Hematopoietic multipotent progenitor cell treated with erythropoietin and hydrocortisone succinate and interleukin-3 and kit ligand, for 4 days (in vitro differentiated cells): ENCODE measurements around the gene VSTM2B.

Experiments
- DNase-seq: peaks from one replicate; pipeline ENCODE4 v3.0.0-alpha.2; 2015

VSTM2B gene

DNA sequence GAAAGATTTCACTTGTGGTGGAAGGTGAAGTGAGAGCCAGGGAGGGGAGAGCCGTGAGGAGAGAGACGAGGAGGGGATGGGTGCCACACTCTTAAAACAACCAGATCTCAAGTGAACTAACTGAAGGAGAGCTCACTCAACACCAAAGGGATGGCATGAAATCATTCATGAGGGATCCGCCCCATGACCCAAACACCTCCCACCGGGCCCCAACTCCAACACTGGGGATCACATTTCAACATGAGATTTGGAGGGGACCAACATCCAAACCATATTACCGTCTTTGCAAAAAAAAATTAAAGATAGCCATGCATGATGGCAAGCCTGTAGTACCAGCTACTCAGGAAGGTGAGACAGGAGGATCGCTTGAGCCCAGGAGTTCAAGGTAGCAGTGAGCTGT is 45.4 kb downstream of the VSTM2B start:
- no peak for DNase-seq

DNA sequence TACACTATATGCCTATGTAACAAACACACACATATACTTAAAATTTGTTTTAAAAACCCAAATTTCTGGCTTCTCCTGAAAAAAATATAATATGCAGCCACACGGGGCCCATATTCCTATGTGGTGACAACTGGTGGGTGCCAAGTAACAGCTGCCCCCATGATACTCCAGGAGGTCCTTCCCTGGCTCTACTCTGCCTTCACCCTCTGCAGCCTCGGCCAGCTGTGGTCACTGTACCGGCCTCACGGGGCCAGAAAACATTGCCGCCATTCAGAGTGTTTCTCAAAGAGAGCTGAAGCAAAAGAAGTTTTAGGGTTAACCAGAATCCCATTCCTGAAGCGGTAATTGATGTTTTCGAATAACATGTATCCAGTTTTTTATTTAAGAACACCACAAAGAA is 47.7 kb downstream of the VSTM2B start:
- DNase-seq, result no peak

DNA sequence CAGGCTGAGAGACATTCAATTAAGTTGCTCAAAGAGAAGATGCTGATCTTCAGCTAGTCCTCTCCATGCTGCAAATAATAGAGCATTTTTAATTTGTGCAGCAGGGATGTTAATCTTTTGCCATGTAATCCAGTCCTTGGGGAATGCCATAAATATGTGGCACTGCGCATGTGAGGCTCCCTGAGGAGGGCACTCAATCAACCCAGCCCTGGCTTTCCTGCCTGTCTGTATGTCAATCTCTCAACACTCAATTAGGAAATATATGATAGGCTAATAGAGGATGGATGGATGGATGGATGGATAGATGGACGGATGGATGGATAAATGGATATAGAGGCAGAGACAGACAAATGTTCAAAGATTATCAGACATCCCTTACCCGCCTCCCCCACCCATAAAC is 48.7 kb downstream of the VSTM2B start:
- no peak for DNase-seq

DNA sequence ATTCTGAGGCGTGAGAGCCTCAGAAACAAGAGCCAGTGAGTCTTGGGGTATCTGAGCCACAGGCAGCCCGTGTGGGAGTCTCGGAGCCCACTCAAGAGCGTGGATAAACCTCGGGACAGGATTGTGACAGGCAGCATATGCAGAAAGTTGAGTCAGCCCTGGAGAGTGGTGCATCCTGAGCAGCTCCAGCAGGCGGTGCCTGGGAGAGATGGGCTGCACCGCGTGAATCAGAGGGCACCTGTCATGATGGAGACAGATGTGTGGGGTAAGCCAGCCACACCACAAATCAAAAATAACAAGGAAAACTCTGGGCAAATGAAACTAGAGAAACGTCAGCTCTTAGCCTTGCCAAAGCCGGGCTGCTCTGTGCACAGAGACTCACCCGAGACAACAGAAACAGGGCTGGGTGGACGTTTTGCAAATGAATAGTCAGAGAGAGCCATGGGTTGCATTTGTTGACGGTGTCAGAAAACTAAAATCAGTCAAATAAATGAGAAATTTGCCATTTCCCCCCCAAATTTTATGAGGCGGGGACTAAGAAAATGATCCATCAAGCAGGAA is 50.3 kb downstream of the VSTM2B start:
- DNase-seq, result no peak

DNA sequence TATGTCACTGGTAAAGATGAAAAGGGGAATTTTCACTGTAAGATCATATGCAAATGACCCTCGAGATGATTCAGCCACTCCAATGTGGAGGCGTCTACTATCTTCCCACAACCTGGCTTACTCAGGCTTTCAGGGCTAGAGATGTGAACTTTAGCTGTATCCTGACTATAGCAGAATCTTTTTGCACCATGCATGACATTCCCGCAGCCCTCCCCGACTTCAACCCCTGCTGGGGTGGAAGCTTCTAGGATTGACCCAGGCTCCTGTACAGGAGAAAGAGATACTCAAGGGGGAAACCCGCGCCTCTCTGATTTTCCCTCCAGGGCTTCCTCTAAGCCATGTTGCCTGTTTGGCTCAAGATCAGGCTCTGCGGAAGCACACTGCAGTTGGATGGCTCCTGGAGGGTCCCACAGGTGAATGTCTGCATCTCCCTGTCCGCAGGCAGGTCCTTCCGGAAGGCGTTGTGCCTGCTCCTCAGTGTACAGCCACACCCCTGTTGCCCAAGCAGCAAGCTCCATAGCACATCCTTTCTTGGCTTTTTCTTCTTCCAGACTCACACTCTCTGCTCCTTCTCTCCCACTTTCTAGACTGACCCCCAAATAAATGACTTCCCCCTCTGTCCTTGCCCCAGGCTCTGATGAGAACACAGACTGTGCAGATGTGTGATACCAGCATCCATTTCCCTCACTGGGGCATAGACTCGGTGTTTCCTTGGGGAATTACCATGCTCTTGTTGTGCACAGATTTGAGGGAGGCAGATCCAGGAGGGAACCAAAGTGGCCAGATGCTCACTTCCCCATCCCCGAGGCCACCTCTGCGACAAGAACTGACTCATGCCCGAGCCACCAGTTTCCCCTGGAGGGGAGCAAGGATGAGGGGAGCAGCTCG is 51.2 kb downstream of the VSTM2B start:
- no peak for DNase-seq

DNA sequence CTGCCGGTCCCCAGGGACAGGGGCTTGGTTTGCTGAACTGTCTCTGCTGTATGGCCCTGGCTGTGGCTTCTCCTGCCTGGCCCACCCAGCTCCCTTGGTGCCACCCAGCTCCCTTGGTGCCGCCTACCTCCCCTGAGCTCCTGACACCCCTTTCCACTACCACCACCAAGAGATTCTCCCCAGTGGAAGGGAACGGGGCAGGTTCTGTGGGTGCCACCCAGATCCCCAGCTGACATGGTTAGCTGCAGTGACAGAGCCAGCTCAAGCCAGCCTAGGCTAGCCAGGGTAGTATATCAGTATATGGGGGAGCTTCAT is 51.8 kb downstream of the VSTM2B start:
- no peak for DNase-seq

DNA sequence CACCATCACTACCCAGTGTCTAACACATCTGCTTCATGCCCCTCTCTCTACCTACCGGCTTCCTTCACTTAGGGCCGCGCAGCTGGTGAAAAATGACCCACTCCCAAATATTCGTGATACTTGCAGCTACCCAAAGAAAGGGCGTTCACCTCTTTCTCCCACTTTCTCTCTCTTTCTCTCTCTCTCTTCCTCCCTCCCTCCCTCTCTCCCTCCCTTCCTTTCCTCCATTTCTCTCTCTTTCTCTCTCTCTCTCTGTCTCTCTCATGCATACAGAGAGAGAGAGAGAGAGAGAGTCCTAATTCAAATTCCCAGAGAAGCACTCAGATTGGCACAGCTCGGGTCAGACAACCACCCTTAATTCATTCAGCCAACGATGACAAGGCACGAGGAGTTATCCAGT is 52.6 kb downstream of the VSTM2B start:
- DNase-seq, result no peak

DNA sequence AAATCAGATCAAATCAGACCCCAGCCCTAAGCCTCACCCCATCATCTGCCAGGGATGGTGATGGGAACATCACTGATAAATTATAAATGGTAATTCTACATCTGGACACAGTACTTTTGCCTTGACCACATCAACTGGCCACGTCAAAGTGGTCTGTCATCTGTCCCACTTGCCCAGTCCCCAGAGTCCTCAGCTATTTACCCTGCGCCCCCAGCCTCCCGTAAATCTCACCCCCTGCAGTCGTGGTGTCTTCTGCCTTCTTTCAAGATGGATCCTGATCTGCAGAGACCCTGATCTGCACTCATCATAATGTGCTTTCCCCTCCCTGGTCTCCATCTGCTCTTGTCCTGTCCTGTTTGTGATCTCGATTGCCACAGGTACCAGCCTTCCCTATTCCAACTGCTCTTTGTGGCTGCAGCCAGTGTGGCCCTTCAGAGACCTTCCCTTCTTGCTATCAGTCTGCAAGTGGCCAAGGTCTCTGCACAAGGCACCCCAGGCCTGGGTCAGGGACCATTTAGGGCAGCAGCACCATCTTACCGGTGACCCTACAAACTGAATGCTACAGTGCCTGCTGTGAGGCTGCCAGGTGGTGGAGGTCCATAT is 53.6 kb downstream of the VSTM2B start:
- no peak for DNase-seq

DNA sequence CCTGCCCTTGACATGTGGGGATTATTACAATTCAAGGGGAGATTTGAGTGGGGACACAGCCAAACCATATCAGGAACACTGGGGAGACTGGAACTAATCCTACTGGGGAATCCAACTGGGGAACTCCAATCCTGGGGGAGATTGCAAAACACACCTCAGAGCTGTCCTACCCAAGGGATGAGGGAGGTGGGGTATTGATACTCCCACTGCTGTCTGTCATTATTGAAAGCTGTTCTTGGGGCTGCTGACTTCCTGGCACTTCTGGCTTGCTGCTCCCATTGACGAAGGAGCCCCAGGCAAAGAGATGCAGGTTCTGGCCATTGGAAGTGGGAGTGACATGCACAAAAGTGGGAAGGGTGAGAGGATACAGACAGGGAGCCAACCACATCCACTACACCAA is 55.6 kb downstream of the VSTM2B start:
- DNase-seq, result no peak

DNA sequence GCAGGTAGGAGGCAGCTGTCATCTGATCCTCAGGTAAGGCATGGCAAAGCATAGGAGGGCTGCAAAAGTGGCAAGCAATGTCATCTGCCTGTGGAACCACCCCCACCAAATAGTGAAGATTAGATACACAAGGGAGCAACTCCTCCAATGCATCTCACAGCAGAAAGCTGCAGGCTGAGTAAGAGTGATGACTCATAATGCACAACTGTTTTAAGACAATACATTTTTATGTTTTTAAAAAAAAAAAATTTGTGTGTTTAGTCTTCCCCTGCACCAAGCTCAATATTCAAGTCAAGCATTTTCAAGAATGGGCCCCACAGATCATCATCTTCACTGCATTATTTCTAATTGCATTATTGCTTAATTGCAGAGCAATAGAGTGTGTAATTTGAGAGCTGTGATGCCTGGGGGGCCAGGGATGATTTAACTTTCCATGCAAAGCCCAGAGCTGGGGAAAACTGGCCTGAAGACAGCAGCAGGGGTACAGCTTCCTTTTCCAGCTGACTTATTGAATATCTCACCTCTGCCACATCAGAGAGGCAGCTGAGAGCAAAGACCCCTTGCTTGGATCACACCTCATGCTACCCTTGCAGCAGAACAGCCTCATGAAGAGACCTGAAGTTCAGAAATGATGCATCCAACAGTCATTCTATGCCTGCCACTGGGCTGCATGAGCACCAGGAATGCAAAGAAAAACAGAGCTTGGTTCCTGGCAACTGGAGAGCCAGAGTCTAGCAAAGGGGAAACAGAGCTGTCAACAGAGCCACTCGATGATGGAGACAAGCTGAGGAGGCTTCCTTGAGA is 57.6 kb downstream of the VSTM2B start:
- no peak for DNase-seq

DNA sequence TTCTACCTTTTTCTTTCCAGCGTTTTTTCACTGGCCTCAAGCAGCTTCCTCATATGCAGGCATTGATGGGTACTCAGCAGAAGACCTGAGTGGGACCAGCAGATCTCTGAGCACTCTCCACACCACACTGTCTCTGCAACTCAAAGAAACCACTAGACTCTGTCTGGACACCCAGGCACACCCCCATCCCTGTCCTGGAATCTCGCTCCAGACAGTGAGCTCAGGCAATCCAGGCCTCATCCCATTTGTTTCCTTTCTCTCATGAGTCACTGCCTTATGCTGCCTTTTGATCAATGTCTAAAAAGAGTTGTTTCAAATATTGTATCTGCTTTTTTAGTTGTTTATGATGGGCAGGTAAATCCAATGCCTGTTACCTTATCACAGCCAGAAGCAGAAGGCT is 60.6 kb downstream of the VSTM2B start:
- no peak for DNase-seq

DNA sequence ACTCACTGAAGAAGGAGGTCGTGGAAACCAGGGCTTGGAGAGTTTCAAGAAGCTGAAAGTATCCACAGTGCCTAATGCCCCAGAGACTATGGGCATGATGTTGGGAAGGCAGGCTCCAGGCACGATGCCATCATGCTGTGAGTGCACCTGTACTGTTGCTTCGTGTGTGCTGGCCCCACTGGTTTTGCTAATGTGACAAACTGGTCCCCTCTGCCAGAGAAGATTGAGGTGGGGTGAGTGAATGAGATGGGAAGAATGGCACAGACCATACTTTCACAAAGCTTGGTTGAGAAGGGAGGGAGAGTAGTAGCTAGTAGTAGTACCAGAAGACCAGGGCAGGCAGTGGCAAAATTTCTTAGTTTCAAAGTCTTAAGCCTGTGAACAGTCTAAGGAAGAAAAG is 61.3 kb downstream of the VSTM2B start:
- no peak for DNase-seq

DNA sequence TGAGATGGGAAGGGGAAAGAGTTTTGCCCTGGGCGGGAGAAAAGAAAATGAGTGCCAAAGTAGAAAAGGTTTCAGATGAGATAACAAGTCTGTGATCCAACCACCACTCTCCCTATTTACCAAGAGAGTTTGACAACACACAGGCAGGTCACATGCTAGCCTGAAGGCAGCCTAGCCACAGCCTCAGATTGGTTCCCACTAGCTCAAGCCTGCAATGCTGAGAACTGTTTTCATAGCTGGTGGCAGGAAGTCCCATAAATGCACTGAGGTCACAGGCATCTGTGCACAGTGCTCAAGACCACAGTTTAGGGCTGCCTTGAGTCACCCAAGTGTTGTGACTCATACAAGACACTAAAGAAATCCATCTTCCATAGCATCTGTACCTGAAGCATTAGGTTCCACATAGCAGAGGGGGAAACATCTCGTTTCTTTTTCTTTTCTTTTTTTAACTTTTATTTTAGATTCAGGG is 61.8 kb downstream of the VSTM2B start:
- no peak for DNase-seq

DNA sequence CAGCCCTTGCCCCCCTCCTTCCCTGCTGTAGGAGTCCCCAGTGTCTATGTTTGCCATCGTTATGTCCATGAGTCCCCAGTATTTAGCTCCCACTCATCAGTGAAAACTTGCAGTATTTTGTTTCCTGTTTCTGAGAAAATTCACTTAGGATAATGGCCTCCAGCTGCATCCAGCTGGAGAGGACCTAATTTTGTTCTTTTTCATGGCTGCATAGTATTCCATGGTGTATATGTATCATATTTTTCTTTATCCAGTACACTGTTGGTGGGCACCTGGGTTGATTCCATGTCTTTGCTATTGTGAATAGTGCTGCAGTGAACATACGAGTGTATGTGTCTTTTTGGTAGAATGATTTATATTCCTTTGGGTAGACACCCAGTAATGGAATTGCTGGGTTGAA is 62.3 kb downstream of the VSTM2B start:
- no peak for DNase-seq

DNA sequence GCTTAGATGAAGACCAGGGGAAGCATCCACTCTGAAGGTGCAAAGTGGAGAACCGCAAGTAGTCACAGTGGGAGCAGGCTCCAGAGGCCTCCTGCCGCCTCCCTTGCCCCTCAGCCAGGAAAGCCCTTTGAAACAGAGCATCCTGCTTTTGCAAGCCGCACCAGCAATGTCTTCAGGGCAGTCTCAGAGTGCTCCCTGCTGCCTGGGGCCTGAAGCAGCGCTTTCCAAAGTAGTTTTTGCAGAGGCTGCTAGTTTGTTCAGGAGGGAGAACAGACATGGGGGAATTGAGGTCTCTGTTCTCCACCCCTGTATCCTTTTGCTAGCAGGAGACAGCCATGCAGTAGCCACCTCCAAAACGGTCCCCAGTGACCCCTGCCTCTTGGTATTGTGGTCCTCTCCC is 64.5 kb downstream of the VSTM2B start:
- no peak for DNase-seq

DNA sequence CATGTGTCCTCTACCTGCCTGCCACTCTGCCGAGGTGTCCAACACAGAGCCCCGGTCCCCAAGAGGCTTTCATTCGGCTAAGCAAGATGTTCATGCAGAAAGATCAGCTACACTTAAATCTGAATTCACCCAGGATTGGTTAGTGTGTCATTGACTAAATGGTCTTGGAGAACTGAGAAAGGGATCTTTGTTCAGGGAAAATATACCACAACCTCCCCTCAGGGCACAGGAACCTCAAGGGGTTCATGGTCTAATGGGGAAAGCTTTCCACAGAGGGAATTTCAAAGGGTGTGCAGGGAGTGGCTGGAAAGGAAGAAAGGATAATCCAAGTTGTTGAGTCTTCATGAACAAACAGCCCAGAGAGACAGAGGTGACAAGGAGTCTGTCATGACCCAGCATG is 65.9 kb downstream of the VSTM2B start:
- no peak for DNase-seq

DNA sequence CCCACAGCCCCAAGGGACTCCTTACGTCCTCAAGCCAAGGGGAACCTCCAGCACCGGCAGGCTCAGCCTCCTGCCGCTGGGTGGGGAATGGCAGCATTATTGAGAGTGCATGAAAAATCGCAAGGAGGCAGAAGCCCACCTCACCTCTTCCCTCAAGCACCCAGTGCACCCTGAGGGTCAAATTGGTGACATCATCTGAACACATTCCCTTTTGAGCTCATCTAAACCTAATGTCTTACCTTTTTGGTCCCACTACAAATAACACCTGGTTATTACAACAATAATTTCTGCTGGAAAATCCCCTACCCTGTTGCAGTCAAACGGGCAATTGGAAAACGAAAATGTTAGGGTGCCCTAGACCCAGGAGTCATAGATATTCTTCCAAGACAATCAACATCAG is 68.1 kb downstream of the VSTM2B start:
- no peak for DNase-seq

DNA sequence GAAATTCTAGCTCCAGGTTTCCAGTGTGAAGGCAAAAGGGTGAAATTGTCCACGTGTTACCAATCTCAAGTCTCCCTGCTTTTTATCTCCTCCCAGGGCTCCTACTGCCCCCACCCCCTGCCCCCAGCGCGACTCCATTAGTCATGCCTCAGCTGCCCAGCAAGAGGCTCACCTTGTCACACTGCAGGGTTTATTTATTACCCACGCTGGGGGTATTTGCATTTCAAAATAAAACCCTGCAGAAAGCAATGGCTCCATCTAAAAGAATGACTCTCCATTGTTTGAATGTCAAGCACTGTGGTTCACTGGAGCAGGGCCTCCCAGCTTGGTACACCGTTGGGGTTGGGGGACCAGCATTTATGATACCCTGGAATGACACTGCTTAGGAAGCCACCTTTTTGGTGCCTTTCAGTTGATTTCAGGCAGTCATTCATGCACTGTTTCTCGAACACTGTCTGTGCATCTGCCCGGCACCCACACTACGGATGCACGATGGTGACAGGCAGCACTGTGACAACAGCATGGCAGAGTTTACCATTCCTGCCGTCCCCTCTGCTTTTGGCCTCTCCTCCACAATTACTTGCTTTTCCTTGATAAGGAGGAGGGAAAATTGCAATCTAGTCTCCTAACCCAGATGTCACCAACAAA is 70.4 kb downstream of the VSTM2B start:
- no peak for DNase-seq

DNA sequence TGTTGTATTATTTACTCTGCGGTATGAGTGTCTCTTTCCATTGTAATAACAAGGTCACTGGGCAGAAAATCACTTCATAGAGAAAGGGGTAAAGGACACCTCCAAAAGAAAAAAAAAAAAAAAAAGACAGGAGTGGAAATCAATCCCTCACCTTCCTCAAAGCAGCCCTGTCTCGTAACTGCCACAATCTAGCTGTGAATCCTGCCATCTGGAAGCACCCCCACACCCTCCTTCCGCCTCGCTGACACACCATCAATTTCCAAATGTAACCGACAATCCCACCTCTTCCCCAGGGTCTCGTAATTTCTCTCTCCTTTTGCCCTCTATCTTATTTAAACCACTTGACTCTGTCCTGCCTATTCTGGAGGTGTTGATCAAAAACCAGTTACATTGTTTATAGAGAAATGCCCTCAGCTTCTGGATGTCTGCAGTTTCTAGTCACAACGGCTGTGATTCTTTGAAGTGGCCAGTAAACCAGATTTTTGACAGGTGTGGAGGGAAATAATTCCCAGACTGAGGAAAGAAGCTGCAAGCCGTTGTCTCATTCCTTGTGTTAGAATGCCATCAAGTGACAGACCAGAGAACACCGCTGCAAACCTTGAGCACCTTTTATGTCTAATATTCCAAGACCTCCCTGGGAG is 71.2 kb downstream of the VSTM2B start:
- no peak for DNase-seq

DNA sequence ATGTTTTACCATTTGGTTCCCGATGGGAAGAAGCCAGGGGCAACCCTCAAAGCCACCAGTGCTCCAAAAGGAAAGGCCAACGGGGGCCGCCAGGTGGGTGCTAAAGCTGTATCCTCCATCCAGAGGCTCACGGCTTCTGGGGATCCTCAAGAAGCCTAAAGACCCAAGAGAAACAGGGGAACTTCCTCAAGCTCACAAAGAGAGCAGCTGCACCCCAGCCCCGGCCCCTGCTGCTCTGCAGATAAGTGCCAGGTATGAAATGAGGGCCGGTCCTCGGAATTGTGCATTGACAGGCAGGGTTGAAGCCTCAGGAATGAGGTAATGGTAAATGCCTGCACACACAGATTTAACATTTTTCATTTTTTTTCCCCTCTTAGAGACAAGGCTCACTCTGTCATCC is 72.2 kb downstream of the VSTM2B start:
- no peak for DNase-seq

DNA sequence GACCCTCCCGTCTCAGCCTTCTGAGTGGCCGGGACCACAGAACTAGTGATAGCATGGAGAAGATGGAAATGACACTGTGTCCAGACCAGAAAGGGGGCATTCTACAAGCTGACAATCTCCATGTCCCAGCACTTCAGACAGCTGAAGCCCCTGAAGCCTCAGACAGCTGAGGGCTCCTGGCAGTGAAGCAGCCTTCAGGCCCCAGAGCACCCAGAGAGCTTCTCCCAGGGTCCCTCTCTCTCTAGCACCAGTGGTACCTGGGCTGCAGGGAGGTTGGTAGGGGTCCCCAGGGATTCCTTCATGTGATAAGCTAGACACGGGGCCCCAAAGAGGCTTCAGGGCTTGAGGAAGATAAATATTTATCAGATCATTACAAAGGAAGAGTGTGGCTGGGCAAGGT is 72.7 kb downstream of the VSTM2B start:
- DNase-seq, result no peak

DNA sequence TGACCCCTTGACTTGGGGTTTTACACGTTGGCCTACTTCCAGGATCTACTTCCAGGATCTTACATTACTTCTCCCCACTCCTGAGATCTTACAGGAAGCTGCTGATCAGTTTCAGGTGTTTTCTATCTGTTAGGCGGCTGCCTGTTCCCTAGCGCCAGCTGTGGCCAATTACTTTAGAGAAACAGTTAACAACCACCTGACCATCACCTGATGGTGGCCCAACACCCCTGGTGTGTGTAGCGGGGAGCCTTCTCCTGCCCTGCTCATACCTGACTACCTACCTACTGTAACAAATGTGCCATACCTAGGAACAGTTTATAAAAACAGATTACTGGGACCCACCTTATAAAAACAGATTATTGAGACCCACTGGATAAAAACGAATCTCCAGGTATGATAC is 77.5 kb downstream of the VSTM2B start:
- DNase-seq, result no peak
